ENCODE measurements around the gene CKS1B.
A peak's percentile ranks its signal among the peaks of the same experiment; 100 is the strongest.
"Not testable (repeated sequence)": the region's sequence is repeated elsewhere in the genome, so short reads cannot be mapped to it uniquely, and the experiment has no call there.

The CKS1B gene

DNA sequence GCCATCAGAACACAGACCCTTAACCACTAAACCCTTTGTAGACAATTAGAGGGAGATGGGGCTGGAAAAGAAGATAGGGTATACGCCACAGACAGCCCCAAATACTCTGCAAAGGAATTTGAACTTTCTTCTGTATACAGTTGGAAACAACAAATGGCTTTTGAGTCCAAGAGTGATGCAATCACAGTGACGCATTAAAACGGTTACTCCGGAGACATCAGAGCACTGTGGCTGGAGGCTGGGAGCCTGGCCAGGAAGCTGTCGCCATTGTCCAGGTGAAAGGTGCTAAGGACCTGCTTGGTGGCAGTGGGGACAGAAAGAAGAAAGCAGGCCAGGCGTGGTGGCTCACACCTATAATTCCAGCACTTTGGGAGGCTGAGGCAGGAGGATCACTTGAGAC is 12.8 kb downstream of the CKS1B start:
- no peak for DNase-seq (ENCODE audit: low read depth)

DNA sequence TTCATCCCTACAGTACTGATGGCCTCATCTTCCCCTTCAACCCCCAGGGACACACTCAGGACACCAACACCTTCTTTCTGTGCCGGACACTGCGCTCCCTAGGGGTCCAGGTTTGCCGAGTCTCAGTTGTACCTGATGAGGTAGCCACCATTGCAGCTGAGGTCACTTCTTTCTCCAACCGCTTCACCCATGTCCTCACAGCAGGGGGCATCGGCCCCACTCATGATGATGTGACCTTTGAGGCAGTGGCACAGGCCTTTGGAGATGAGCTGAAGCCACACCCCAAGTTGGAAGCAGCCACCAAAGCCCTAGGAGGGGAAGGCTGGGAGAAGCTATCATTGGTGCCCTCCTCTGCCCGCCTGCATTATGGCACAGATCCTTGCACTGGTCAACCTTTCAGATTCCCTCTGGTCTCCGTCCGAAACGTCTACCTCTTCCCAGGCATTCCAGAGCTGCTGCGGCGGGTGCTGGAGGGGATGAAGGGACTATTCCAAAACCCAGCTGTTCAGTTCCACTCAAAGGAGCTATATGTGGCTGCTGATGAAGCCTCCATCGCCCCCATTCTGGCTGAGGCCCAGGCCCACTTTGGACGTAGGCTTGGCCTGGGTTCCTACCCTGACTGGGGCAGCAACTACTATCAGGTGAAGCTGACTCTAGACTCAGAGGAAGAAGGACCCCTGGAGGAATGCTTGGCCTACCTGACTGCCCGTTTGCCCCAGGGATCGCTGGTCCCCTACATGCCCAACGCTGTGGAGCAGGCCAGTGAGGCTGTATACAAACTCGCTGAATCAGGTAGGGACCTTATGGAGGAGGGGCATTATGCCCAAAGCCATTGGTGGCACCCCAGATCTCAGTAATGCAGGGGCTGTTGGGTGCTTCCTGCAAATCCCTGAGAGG is 13.8 kb downstream of the CKS1B start:
- DNase-seq (ENCODE audit: low read depth), result no peak

GRCh38 chr1:154989195-154989860 is 14.8 kb downstream of the CKS1B start:
- no peak for DNase-seq (ENCODE audit: low read depth)

GRCh38 chr1:154990276-154990675 is 15.8 kb downstream of the CKS1B start:
- no peak for DNase-seq (ENCODE audit: low read depth)

DNA sequence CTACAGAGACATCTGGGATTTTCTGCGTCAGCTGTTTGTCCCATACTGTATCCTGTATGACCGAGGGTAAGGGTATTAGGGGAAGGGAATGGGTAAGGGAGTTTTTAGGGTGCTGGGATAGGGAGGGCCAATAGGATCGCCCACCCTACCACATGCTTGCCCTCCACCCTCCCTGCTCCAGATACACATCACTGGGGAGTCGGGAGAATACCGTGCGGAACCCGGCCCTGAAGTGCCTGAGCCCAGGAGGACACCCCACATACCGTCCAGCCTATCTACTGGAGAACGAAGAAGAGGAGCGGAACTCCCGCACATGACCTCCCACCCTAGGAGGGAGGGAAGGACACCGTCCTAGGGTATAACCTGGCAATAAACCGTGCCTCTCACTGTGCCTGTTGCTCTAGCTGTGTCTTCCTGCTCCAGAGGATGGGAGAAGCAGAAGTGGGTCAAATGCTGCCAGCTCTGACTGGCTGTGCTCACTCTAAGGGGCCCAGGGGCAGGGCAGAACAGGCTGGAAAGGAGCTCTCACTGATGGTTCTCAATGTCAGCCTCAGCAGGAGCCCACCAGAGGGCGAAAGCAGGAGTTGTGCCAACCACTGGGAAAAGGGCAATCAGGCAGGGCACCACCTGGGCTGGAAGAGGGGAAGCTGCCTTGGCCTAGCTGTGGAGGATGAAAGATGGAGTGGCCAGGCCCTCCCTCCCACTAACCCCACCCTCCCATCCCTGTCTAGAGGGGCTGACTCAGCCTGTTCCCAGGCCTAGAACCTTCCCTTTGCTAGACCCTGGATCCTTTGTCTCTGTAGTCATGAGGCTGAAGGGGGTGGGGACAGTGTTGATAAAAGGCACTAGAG is 18.5 kb downstream of the CKS1B start:
- DNase-seq (ENCODE audit: low read depth), result no peak

- DNase-seq (ENCODE audit: low read depth), result no peak
Measured at GRCh38 chr1:154993572-154994268, 19.2 kb downstream of the CKS1B start, which contains the start of gene LENEP. LENEP (plus strand) TSS chr1:154993586; CDS start chr1:154993608, 22 bp downstream.

GRCh38 chr1:154994269-154994587 is 19.7 kb downstream of the CKS1B start:
- DNase-seq (ENCODE audit: low read depth), result no peak

DNA sequence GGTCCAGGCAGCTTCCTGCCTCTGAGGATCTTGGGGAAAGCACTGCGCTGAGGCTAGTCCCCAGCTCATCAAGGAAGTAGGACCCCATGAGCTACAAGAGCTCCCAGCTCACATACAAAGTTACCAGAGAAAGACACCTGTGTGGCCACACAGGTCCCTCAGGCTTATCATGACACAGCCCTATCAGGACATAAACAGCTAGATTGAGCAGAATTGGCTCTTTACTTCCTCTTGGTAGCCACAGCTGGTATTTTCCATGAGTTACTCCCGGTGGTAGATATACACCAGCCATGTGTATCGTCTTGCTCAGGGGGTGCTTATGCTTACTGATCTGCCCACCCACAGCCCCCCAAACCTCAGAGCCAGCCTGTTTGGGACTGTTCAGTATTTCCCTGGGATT is 20.1 kb downstream of the CKS1B start:
- no peak for DNase-seq (ENCODE audit: low read depth)

DNA sequence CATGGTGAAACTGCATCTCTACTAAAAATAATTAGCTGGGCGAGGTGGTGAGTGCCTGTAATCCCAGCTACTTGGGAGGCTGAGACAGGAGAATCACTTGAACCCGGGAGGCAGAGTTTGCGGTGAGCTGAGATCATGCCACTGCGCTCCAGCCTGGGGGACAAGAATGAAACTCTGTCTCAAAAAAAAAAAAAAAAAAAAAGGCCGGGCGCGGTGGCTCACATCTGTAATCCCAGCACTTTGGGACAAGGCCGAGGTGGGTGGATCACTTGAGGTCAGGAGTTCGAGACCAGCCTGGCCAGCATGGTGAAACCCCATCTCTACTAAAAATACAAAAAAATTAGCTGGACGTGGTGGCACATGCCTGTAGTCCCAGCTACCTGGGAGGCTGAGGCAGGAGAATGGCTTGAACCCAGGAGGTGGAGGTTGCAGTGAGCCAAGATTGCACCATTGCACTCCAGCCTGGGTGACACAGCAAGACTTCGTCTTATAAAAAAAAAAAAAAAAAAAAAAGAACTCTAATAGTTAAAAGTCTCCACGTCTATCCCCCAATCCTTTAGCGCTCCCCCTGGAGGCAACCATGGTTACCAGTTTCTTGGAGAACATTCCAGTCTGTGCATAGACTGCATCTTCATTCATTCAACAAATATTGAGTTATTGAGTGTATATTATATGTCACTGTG is 21.0 kb downstream of the CKS1B start:
- DNase-seq (ENCODE audit: low read depth), result not testable (repeated sequence)

DNA sequence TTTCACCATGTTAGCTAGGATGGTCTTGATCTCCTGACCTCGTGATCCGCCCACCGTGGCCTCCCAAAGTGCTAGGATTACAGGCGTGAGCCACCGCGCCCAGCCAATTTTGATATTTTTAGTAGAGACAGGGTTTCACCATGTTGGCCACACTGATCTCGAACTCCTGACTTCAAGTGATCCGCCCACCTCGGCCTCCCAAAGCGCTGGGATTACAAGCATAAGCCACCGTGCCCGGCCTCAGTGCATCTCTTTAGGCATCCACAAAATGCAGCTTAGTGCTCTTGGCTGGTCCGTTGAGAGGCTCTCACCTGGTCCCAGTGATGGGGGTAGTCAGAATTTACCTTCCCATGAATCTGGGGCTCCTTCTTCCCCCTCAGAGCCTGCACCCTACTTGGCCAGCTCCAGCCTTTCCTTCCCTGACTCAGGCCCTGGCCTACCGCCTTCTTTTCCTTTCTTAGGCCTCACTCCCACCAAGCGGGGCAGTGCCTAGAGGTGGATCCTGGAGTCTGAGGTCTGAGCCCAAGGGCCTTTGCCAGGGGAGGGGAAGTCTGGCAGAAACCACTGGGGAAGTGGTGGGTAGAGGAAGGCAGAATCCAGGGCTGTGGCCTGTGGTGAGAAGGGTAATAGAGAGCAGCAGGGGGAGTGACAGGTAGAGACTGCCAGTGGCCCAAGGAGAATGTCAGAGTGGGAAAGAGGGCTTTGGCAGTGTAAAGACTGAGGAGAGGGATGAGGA is 22.7 kb downstream of the CKS1B start:
- DNase-seq (ENCODE audit: low read depth), result no peak

- DNase-seq (ENCODE audit: low read depth), result no peak
Measured at GRCh38 chr1:154998201-154998780, 23.8 kb downstream of the CKS1B start.

DNA sequence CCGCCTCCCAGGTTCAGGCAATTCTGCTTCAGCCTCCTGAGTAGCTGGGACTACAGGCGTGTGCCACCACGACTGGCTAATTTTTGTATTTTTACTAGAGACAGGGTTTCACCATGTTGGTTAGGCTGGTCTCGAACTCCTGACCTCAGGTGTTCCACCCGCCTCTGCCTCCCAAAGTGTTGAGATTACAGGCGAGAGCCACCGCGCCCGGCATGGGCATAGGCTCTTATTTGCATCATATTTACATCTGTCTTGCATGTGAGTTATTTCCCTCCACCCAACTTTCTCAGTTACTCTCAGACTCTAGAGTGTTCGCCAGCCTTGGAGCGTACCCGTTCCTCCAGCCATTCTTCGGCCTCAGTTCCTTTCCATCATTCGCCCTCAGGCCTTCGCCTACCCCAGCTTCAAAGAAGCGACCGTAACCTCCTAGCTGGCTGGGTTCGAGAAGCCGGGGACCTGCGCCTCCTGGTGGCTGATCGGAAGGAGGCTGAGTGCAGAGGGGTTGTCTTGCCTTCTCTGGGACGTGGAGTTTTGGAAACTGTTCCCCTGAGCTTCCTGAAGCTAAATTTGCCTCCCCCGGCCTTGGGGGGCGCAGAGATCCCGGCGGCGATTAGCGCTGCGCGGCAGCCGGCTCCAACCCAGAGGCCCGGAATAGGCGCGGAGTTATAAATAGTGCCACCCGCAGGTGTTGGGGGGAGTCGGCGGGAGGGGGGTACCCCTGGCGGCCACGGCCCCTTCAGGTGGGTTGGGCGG is 24.5 kb downstream of the CKS1B start:
- no peak for DNase-seq (ENCODE audit: low read depth)

- no peak for DNase-seq (ENCODE audit: low read depth)
Measured at GRCh38 chr1:154999571-155000410, 25.3 kb downstream of the CKS1B start.

DNA sequence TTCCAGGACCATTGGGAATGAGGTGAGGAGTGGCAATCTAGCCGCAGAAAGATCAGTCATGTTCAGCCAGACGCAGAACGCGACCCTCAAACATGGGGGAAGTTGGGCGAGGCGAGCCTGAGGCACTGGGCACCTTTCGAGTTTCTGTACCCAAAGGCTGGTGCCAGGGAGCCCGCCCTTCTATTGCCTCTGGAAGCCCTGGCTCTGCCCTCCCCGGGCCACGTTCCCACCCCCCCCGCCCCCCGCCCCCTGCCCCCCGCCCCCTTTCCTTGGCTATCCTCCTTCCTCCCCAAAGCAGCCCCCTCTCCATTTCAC is 25.9 kb downstream of the CKS1B start:
- no peak for DNase-seq (ENCODE audit: low read depth)

DNA sequence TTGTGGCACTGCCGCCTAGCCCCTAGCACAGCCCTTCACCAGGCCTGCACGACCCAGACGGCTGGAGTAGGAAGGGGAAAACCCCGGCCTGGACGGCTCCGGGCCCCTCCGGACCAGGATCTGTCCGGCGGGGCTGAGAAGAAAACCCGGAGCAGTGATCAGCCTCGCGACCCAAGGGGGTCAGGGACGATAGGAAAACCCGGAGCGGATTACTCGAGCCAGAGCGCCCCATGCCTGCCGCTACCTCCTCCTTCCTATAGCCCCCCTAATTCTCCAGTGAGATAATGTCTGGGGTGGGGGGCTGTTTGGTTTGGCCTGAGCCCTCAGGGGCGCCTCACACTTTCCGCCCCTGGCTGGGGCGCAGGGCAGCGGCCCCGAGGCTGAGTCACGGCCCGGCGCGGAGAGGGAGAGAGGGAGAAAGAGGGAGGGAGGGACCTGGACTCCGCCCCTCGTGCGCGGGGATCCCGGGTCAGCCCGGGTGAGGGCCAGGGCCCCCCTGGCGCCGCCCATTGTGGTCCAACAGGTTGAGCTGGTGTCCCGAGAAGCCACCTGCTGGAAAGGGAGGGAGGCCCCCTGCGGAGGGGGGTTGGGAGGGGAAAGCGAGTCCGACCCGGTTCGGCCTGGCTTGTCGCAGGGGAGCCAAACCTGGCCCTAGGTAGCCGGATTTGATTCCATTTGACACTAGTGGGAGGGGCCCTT is 26.4 kb downstream of the CKS1B start:
- peak; percentile 54 for DNase-seq (ENCODE audit: low read depth)

DNA sequence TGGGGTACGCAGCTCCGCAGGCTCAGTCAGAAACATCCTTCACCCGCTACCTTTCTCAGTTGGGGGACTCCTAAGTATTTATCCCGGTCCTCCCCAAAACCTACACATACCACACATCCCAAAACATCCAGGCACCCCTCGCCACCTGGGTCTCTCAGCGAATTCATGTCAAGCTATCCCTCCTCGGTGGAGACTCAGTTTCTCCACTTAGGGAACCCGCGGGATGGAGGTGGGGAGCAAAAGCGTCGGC is 26.9 kb downstream of the CKS1B start:
- DNase-seq (ENCODE audit: low read depth), result no peak

GRCh38 chr1:155001675-155002463 is 27.4 kb downstream of the CKS1B start:
- peak; percentile 91 for DNase-seq (ENCODE audit: low read depth)

Measured in stimulated activated CD8-positive, alpha-beta memory T cell treated with anti-CD3 and anti-CD28 coated beads, Interleukin-15, amount 100 ng/mL, for 24 hours (primary cell).